HUES48 (cell line): ENCODE measurements around the gene ZNF524.

Experiments used
- H3K27ac ChIP-seq: one replicate; pipeline ENCODE4 v1.7.0; 2013; ENCODE audit warnings: low read depth, low read length, inconsistent platforms
- H3K27me3 ChIP-seq: 2 replicates; pipeline ENCODE4 v1.6.1; 2013; ENCODE audit warnings: mild to moderate bottlenecking, low read length; ENCODE audit not compliant: control insufficient read depth, insufficient read depth
- H3K36me3 ChIP-seq: 2 replicates; pipeline ENCODE4 v1.6.1; 2013; ENCODE audit warnings: low read length; ENCODE audit not compliant: control insufficient read depth, insufficient read depth
- H3K4me1 ChIP-seq: 2 replicates; pipeline ENCODE4 v1.6.1; 2013; ENCODE audit warnings: mild to moderate bottlenecking, low read length; ENCODE audit not compliant: control insufficient read depth, insufficient read depth
- H3K4me3 ChIP-seq: 2 replicates; pipeline ENCODE4 v1.5.1; 2013; ENCODE audit warnings: mild to moderate bottlenecking, low read depth, low read length
- H3K9ac ChIP-seq: 2 replicates; pipeline ENCODE4 v1.6.1; 2013; ENCODE audit warnings: mild to moderate bottlenecking, low read depth, low read length, moderate library complexity
- H3K9me3 ChIP-seq: 2 replicates; pipeline ENCODE4 v1.6.1; 2013; ENCODE audit warnings: low read length; ENCODE audit not compliant: control insufficient read depth, insufficient read depth

Gene ZNF524

GRCh38 chr19:55613930-55614710 is 14.0 kb downstream of the ZNF524 start:
- Histone ChIP-seq H3K27me3 (no peaks in the 10 kb centered on the region), H3K36me3 (peaks cover 29% of the 10 kb centered on the region)

GRCh38 chr19:55614711-55615542 is 14.8 kb downstream of the ZNF524 start:
- H3K9me3 ChIP-seq, result no peaks in the 10 kb centered on the region
- H3K36me3 ChIP-seq, result peaks cover 25% of the 10 kb centered on the region
- no peak overlapping the region for H3K27ac ChIP-seq
- no peaks in the 10 kb centered on the region for H3K4me1 ChIP-seq
- no peak overlapping the region for H3K4me3 ChIP-seq
- no peak overlapping the region for H3K9ac ChIP-seq
- no peaks in the 10 kb centered on the region for H3K27me3 ChIP-seq

More at GRCh38 chr19:55613930-55614710, 14.0 kb downstream of the ZNF524 start:
- H3K9ac ChIP-seq, result no peak overlapping the region
- H3K27ac ChIP-seq, result no peak overlapping the region
- no peak overlapping the region for H3K4me3 ChIP-seq
- H3K4me1 ChIP-seq, result no peaks in the 10 kb centered on the region
- H3K9me3 ChIP-seq, result no peaks in the 10 kb centered on the region

- Histone ChIP-seq H3K4me3 (no peak overlapping the region), H3K36me3 (peaks cover 28% of the 10 kb centered on the region), H3K9ac (no peak overlapping the region), H3K9me3 (no peaks in the 10 kb centered on the region), H3K27me3 (no peaks in the 10 kb centered on the region), H3K27ac (no peak overlapping the region), H3K4me1 (no peaks in the 10 kb centered on the region)
Observed at GRCh38 chr19:55615543-55616394, 15.7 kb downstream of the ZNF524 start.

- H3K9me3 ChIP-seq, result no peaks in the 10 kb centered on the region
- no peak overlapping the region for H3K4me3 ChIP-seq
- no peak overlapping the region for H3K9ac ChIP-seq
- peaks cover 34% of the 10 kb centered on the region for H3K36me3 ChIP-seq
- H3K27ac ChIP-seq, result no peak overlapping the region
- no peaks in the 10 kb centered on the region for H3K4me1 ChIP-seq
- no peaks in the 10 kb centered on the region for H3K27me3 ChIP-seq
Observed at GRCh38 chr19:55616395-55616875, 16.3 kb downstream of the ZNF524 start.

GRCh38 chr19:55617426-55617825 is 17.3 kb downstream of the ZNF524 start:
- Histone ChIP-seq H3K27me3 (no peaks in the 10 kb centered on the region), H3K4me3 (no peak overlapping the region), H3K27ac (no peak overlapping the region), H3K36me3 (peaks cover 38% of the 10 kb centered on the region), H3K9me3 (no peaks in the 10 kb centered on the region), H3K4me1 (no peaks in the 10 kb centered on the region), H3K9ac (no peak overlapping the region)

GRCh38 chr19:55618426-55618825 is 18.3 kb downstream of the ZNF524 start:
- Histone ChIP-seq H3K4me3 (no peak overlapping the region), H3K27me3 (no peaks in the 10 kb centered on the region), H3K27ac (no peak overlapping the region), H3K36me3 (peaks cover 38% of the 10 kb centered on the region), H3K9ac (no peak overlapping the region), H3K4me1 (no peaks in the 10 kb centered on the region), H3K9me3 (no peaks in the 10 kb centered on the region)

- H3K4me1 ChIP-seq, result no peaks in the 10 kb centered on the region
- no peak overlapping the region for H3K9ac ChIP-seq
- no peaks in the 10 kb centered on the region for H3K27me3 ChIP-seq
- no peak overlapping the region for H3K27ac ChIP-seq
- H3K36me3 ChIP-seq, result peaks cover 38% of the 10 kb centered on the region
- no peak overlapping the region for H3K4me3 ChIP-seq
- H3K9me3 ChIP-seq, result no peaks in the 10 kb centered on the region
Observed at GRCh38 chr19:55619286-55619685, 19.2 kb downstream of the ZNF524 start.

- no peak overlapping the region for H3K9ac ChIP-seq
Observed at GRCh38 chr19:55620410-55621204, 20.5 kb downstream of the ZNF524 start.

GRCh38 chr19:55621205-55621672 is 21.2 kb downstream of the ZNF524 start:
- Histone ChIP-seq H3K9ac (no peak overlapping the region), H3K4me3 (no peak overlapping the region), H3K27me3 (no peaks in the 10 kb centered on the region), H3K4me1 (no peaks in the 10 kb centered on the region), H3K36me3 (peaks cover 26% of the 10 kb centered on the region), H3K9me3 (no peaks in the 10 kb centered on the region), H3K27ac (no peak overlapping the region)

More at GRCh38 chr19:55620410-55621204, 20.5 kb downstream of the ZNF524 start:
- Histone ChIP-seq H3K4me1 (no peaks in the 10 kb centered on the region), H3K27me3 (no peaks in the 10 kb centered on the region), H3K27ac (no peak overlapping the region), H3K9me3 (no peaks in the 10 kb centered on the region), H3K4me3 (no peak overlapping the region), H3K36me3 (peaks cover 30% of the 10 kb centered on the region)

- Histone ChIP-seq H3K4me1 (no peaks in the 10 kb centered on the region), H3K27me3 (no peaks in the 10 kb centered on the region), H3K4me3 (no peak overlapping the region), H3K36me3 (peaks cover 21% of the 10 kb centered on the region), H3K27ac (no peak overlapping the region), H3K9ac (no peak overlapping the region), H3K9me3 (no peaks in the 10 kb centered on the region)
Observed at GRCh38 chr19:55621673-55622231, 21.7 kb downstream of the ZNF524 start.
